Measurements from ENCODE around the gene IPCEF1. TPM values are rescaled to one million over a fixed set of nuclear protein-coding genes. Genes with fewer than 3 reads are reported as not detected.

IPCEF1 gene
- total RNA-seq, 1 experiment from 2014 or later = 0.48 TPM

DNA sequence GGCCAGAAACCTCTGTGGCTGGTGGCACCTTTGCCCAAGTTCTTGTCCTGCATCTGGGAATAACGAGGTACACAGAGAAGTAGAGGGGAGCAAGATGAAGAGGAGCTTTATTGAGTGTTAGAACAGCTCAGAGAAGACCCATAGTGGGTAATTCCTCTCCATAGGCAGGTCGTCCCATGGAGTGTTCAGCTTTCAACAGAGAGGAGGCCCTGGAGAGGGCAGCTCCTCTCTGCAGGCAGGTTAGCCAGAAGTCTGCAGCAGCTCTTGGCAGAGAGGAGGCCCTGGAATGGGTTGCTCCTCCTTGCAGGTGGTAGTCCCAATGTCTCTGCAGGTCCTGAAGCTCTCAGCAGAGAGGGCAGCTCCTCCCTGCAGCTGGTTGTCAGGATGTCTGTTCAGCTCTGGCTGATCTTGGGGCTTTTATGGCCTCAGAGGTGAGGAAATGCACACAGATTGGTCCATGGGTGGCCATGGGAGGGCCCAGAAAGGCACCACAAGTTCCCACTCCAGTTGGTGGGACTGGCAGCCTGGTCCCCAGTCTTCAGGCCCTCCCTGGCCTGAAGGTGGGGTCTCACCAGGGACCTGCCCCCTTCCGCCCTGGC lies 89.0 kb downstream of the IPCEF1 start:
- no peak overlapping the region for H3K4me3 Mint-ChIP-seq
- H2AFZ ChIP-seq (ENCODE audit: low read length) = no peak overlapping the region
- H3K36me3 Mint-ChIP-seq (ENCODE audit: insufficient read depth in 1 of 3, low read depth in 3 of 3) = peaks cover 0 to 15% (median 3%) of the 10 kb centered on the region in 3 experiments; a peak in 4 of 7 replicates
- DNase-seq = no peak
- H3K4me1 ChIP-seq (ENCODE audit: insufficient read depth, low read length) = no peaks in the 10 kb centered on the region
- H4K5ac ChIP-seq (ENCODE audit: insufficient read length, low read depth, low read length) = no peak overlapping the region
- H4K20me1 ChIP-seq (ENCODE audit: control insufficient read depth, insufficient read depth, insufficient read length) = no peaks in the 10 kb centered on the region
- H4K91ac ChIP-seq (ENCODE audit: insufficient read length, low read depth, low read length) = no peak overlapping the region
- WGBS (ENCODE audit: extremely low coverage, insufficient read length, low lambda C conversion rate) = no CpG with 5 or more reads among the region's 3 CpGs
- H3K18ac ChIP-seq (ENCODE audit: insufficient read length, low read depth, low read length) = no peak overlapping the region
- H3K4me1 Mint-ChIP-seq = no peaks in the 10 kb centered on the region
- no peak overlapping the region for H2BK12ac ChIP-seq (ENCODE audit: insufficient read length, low read depth, low read length)
- no peak overlapping the region; the same call in 1 of the 2 replicates for H3K14ac ChIP-seq (ENCODE audit: insufficient read depth, low read length)
- H3K23me2 ChIP-seq (ENCODE audit: insufficient read length, low read depth, low read length, poor library complexity, severe bottlenecking) = no peaks in the 10 kb centered on the region
- no peak overlapping the region for H2BK5ac ChIP-seq (ENCODE audit: insufficient read length, low read length)
- H3K27me3 ChIP-seq (ENCODE audit: insufficient read depth, low read length) = no peaks in the 10 kb centered on the region
- no peaks in the 10 kb centered on the region for H3K79me2 ChIP-seq (ENCODE audit: insufficient read depth, low read length)
- no peak overlapping the region for H3K4ac ChIP-seq (ENCODE audit: low read depth, low read length)
- H3K9ac ChIP-seq (ENCODE audit: extremely low read depth, insufficient read length, low read length) = no peak overlapping the region
- H2BK20ac ChIP-seq (ENCODE audit: low read depth, low read length, poor library complexity, severe bottlenecking) = no peak overlapping the region
- H2BK120ac ChIP-seq (ENCODE audit: low read depth, low read length, poor library complexity, severe bottlenecking) = no peak overlapping the region
- H3K23ac ChIP-seq (ENCODE audit: insufficient read length, low read depth, low read length) = no peak overlapping the region
- H3T11ph ChIP-seq (ENCODE audit: low read length) = no peak overlapping the region
- no peaks in the 10 kb centered on the region for H3K9me3 ChIP-seq (ENCODE audit: control insufficient read depth, low read depth, low read length)
- H3K56ac ChIP-seq (ENCODE audit: insufficient read length, low read depth, low read length) = no peak overlapping the region
- H3K9me3 Mint-ChIP-seq = peaks cover 15 to 16% of the 10 kb centered on the region in 2 experiments
- H4K8ac ChIP-seq (replicated peaks; ENCODE audit: insufficient read length, low read depth, low read length) = no peak overlapping the region
- peaks cover 3% of the 10 kb centered on the region; the same call in 1 of the 2 replicates for H3K27me3 Mint-ChIP-seq (ENCODE audit: low read depth)
- H3K79me1 ChIP-seq (ENCODE audit: insufficient read depth, low read depth, low read length, poor library complexity, severe bottlenecking) = no peaks in the 10 kb centered on the region
- H2BK15ac ChIP-seq (ENCODE audit: low read depth, low read length) = no peak overlapping the region
- H3K27ac ChIP-seq (ENCODE audit: insufficient read length, low read depth, low read length) = no peak overlapping the region
- TF ChIP-seq, protein P1, sequence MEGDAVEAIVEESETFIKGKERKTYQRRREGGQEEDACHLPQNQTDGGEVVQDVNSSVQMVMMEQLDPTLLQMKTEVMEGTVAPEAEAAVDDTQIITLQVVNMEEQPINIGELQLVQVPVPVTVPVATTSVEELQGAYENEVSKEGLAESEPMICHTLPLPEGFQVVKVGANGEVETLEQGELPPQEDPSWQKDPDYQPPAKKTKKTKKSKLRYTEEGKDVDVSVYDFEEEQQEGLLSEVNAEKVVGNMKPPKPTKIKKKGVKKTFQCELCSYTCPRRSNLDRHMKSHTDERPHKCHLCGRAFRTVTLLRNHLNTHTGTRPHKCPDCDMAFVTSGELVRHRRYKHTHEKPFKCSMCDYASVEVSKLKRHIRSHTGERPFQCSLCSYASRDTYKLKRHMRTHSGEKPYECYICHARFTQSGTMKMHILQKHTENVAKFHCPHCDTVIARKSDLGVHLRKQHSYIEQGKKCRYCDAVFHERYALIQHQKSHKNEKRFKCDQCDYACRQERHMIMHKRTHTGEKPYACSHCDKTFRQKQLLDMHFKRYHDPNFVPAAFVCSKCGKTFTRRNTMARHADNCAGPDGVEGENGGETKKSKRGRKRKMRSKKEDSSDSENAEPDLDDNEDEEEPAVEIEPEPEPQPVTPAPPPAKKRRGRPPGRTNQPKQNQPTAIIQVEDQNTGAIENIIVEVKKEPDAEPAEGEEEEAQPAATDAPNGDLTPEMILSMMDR (conservative IDR thresholded peaks at IDR 0.05) = no peak
- no peak overlapping the region for H3K4me2 ChIP-seq (ENCODE audit: insufficient read depth, insufficient read length, low read length)
- H2AK5ac ChIP-seq (ENCODE audit: insufficient read length, low read length) = no peak overlapping the region
- H3K27ac Mint-ChIP-seq = no peak overlapping the region

Measured in H9 (cell line).